Activated gamma-delta T cell treated with Interleukin-2 at 50 U/mL for 16 hours (primary cell): ENCODE data around the gene CCNQ.

Experiments used
- DNase-seq: peaks from one replicate; pipeline ENCODE4 v3.0.0-alpha.2; 2020

Gene CCNQ

GRCh38 chrX:153598541-153599191, at the start of gene CCNQ:
TSS of gene CCNQ (minus strand) at chrX:153599139. CDS start at chrX:153599073, 66 bp downstream.
- DNase-seq, result no peak

- DNase-seq, result peak; percentile 2
These were observed 48.8 kb upstream of the CCNQ start for GRCh38 chrX:153647461-153648357.

DNA sequence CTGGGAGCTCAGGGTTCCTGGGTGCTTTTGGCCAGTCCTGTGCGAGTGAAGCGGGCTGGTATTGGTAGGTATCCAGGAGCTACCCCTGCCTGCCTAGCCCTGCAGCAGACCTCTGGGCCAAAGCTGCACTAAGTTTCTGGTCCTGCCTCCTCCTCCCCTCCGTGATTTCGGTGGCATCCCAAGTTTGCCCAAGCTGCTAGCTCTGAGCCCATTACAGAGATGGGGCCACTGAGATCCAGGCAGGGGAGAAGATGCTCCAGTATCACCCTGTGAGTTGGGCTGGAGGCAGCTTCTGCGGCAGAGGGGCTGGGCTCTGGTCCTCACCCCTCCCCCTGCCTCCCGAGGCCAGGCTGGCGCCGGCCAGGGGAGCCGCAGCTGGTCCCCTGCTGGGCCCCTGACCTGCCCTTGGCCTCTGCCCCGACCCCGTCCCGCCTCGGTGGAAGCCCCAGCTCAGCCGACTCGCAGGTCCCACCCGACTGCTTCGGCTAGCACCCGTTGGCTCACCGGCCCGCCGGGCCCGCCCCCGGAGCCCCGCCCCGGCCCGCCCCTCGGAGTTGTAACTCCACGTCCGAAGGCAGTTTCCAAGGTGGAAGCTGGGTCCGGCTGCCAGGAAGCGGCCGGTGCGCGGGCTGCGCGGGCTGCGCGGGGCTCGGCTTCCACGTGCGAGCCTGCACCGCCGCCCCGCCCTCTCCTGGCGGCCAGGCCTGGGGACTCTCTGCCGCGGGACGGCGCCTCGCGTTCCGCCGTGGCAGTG, 47.9 kb upstream of the CCNQ start, which contains the start of gene DUSP9:
Gene DUSP9, plus strand, starts transcription at position 584 of the 754 bp plus-strand sequence. CDS start 751 bp downstream, outside the sequence.
- peak; percentile 4 for DNase-seq

DNA sequence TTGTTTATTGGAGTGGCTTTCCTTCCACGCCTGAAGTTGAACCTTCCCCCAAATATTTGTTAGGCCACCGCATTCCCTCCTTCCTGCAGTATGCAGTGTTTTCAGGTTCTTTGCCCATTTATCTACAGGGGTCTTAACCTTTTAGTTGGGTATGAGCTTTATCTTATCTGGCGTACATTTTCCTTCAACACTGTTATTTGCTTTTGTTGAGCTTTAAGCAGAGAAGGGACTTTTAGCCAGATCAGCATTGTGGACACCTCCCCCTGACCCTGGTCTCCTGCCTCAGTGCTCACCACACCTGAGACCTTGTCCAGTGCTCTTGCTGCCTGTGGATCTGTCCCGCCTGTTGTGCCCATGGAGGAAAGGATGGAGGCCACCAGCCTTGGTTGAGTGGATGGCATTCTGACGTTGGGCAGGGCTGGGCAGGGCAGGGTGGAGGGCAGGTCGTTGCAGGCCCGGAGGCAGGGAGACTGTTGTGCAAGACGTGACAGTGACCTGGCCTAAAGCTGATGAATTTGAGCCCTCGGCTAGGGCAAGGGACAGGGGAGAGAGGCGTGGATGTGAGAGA, 47.1 kb upstream of the CCNQ start:
- peak; percentile 1 for DNase-seq

DNA sequence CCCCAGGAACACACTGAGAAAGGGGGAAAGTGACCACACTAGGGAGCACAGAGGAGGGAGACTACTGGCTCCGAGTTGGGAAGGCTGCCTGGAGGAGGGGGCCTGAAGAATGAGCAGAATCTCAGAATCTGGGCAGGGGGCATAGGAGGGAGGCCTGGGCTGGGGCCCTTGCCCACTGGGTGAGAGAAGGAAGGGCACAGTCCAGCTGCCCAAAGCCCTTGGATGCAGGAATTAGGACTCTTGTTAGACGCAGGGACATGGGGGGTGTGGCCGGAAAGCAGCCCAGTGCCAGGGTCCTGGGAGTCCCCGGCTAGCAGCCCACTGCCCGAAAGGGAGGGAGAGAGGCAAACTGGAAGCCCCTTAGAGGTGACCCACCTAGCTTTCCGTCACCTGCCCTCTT, 46.2 kb upstream of the CCNQ start:
- peak; percentile 2 for DNase-seq

- peak; percentile 2 for DNase-seq
These were observed 45.6 kb upstream of the CCNQ start for GRCh38 chrX:153644356-153645125.

DNA sequence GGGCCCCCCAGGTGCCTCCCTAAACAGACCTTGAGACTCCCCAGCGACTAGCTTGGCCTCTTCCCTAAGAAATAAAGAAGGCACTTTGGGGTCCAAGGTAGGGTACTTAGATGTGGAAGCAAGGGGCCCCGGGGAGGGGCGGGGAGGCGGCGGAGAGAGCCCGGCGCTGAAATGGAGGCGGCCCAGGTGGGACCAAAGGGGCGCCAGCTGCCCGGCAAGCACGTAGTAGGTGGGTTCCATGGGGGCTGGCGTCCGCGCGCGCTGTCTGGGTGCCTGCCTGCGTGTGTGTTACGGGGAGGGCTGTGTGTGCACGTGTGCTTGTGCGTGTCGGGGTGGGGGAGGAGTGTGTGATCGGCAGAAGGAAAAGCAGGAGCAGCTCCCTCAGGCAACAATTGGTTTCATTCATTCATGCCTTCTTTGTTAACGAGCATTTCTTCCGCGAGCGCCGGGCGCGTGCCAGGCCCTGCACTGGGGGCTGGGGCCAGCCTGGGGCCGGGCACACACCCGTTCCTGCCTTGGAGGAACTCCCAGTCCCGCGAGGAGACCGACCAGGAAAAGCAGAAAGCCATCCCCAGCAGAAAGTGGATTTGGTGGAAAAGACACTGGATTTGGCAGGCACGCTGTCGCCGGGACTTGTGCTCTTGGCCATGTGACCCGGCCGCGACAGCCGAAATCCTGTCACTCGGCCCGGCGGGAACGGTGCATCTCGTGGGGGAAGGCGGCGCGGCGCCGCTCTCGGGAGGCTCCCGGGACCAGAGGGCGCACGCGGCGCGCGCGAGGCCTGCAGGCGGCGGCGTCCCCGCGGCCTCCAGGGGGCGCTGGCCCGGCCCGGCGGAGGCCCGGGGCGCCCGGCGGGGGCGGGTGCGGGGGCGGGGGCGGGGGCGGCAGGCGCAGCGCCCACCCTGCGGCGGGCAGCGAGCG, 44.8 kb upstream of the CCNQ start:
- DNase-seq, result no peak

DNA sequence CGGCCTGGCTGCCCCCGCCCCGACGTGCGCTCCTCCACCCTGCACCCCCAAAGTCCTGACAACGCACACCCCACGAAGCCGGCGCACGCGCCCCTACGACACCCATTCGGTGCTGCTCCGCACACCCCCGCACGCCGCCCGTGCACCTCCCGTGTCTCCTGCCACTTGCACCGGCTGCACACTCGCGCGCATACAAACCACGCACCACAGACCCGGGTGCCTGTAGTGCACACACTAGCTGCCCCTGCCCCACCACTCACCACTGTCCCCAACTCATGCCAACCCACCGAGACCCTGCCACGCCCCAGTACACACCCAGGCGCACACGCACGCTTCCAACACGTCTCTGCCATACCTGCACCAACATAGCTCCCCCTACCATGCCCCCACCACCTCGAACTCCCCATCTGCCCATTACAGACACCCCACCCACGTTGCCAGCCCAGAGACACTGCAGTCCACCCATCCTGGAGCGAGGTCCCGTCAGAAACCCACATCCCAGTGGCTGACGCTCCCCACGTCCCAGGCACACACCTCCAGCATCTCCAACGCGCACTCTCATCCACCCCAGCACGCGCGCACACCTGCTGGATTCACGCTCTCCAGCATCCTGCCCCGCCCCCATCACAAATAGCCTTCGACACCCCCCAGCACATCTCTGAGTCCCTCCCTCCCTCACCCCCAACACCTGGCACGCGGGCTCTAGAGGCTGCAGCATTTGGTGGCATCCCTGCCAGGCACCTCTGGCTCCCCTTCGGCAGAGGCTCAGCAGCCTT, 43.9 kb upstream of the CCNQ start:
- no peak for DNase-seq

DNA sequence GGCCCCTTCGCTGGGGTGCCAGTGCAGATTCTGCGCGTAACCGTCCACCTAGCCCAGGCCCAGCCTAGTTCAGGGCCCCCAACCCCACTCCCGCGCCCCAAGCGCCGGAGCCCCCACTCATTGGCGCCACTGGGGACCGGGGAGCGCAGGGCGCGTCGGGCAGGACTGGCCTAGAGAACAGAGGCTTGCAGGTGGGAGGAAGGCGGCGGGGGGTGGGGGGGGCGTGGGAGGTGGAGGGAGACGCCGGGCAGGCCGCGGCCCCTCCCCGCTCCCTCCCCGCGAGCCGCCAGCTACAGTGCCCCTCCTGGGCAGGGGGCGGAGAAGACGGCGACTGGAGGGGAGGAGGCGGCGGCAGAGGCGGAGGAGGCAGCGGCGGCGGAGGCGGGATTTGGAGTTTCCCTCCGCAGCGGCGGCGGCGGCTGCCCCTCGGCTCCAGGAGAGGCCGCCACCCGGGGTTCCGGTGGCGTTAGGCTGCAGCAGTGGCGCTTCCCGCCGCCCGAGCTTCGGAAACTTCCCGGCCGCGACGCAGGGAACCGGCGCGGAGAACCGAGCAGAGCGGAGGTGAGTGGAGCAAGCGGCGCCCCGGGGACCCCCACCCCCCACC, 43.2 kb upstream of the CCNQ start:
- DNase-seq, result no peak

- no peak for DNase-seq
These were observed 42.7 kb upstream of the CCNQ start for GRCh38 chrX:153641627-153642026.

GRCh38 chrX:153640736-153641575, 42.0 kb upstream of the CCNQ start:
- DNase-seq, result no peak

DNA sequence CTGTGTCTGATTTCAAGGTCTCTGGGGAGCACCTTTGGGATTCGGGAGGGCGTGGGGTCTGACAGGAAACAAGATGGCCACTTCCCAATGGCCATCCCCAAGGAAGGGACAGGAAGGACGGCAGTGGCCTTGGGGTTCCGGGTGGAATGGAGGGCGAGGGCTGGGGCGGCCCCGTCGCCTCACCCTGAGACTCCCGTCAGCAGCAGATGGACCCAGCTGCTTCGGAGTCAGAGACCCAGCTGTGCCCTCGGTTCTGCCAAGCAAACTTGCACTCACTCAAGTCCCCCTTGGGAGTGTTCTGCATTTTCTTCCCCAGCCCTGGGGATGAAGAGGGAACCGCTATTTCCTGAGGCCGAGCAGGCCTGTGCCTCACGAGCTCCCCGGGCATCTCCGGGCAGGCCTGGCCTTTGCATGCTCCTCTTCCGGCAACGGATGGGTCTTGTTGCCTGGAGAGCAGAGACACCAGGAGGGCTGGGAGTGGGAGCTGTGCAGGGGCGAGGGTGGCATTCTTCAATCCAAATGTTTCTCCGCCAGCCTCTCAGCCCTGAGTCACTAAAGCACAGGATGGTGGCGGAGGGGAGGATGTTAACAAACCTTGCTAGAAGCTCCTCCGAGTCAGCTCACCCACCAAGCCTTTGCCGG, 41.2 kb upstream of the CCNQ start:
- DNase-seq, result no peak

DNA sequence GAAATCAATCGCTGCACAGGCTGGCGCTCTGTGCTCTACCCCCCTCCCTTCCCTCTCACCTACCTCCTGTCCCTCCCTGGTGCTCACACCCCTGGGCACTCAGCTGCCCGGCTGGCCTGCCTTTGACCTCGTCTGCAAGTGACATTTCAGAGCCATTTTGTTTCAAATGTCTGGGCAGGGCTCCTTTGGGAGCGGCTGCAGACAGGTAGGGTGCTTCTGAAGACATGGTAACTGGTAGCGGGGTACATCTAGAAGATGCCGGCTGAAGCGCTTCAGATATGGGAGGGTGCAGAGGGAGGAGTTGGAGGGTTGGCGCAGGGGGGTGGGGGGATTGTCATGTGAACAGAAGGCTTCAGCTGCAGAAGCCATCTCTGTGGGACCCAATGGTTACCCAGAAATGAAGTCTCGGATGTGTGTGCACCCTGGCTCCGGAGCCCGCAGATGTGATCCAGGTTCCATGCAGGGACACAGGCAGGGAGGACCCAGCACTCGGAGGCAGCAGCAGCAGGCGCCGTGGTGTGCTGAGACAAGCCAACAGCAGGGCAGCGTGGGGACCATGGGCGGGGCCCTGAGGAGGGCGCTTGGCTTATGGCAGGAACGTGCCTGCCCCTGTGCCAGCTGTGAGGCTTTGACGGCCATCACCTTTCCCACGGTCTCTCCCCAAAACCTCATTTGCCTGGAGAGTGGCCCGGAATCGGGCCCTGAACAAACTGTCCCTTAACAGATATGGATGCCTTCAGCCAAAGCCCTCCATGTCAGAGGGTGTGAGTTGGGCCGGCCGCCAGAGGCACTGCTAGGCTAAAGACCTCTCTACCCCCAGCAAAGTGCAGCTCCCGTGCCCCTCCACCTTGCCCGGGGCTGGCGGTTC, 40.5 kb upstream of the CCNQ start:
- no peak for DNase-seq

GRCh38 chrX:153638436-153639176, 39.7 kb upstream of the CCNQ start:
- DNase-seq, result no peak

DNA sequence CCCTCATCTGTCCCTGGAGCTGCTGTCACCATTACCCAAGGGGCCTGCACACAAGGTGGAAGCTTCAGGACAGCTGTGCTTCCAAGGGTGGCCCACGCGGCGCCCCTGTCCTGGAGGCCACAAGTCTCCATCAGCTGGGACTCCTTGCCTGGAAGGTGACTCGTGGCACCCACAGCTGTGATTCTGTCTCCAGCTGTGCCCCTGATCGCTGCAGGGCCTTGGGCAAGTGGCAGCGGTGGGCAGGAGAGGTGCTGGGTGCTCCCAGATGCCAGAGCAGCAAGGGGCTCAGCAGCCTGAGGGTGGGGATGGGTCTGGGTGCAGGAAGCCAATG, 39.1 kb upstream of the CCNQ start:
- no peak for DNase-seq
